ENCODE data around the gene EEF1E1. TPM values are rescaled to one million over a fixed set of nuclear protein-coding genes. Genes with fewer than 3 reads are reported as not detected.

EEF1E1 gene
- total and polyA plus RNA-seq, 2 of the 8 experiments (the other 6 are each of a cell fraction or from before 2014, with no cell fraction given): 96.8 to 112 TPM

- 91% methylated on average over 4 of the region's 4 CpGs; no CpG with 5 or more reads in 1 of the 2 experiments for WGBS, 2 experiments (ENCODE audit: extremely low coverage in 1 of 2, insufficient coverage in 1 of 2, insufficient read length in 1 of 2, insufficient replicate concordance in 2 of 2, low coverage in 1 of 2, low lambda C conversion rate in 2 of 2, missing lambda C conversion rate in 1 of 2)
- no peak overlapping the region for H2BK5ac ChIP-seq (ENCODE audit: low read depth, low read length)
- peaks cover 0 to 6% of the 10 kb centered on the region in 2 experiments; a peak in 2 of 4 replicates for H3K79me2 ChIP-seq (ENCODE audit: control insufficient read depth in 1 of 2, insufficient read depth in 2 of 2, low read length in 2 of 2)
- DNase-seq (ENCODE audit: low read depth in 1 of 2, low spot score in 2 of 2) (no peak), FAIRE-seq (no peak)
- H3K4ac ChIP-seq (replicated peaks; ENCODE audit: insufficient read length, low read depth, low read length): no peak overlapping the region
- H2AK5ac ChIP-seq (ENCODE audit: low read depth, low read length): no peak overlapping the region
- peaks cover 0 to 5% (median 4%) of the 10 kb centered on the region in 4 experiments; a peak in 4 of 7 replicates for H3K4me1 ChIP-seq (replicated peaks in 1 of 4; ENCODE audit: control insufficient read depth in 3 of 4, insufficient read depth in 4 of 4, low read length in 3 of 4)
- no peak overlapping the region for H3K56ac ChIP-seq (replicated peaks; ENCODE audit: insufficient read length, low read depth, low read length)
- H4K5ac ChIP-seq (ENCODE audit: insufficient read length, low read depth, low read length): no peak overlapping the region
- ChIA-PET CTCF (ENCODE audit: partially characterized antibody) (no interaction called here), POLR2A (ENCODE audit: partially characterized antibody) (no interaction called here)
- no peak overlapping the region for H4K91ac ChIP-seq (replicated peaks; ENCODE audit: insufficient read length, low read length)
- no peak overlapping the region for H3K9ac ChIP-seq (replicated peaks in 1 of 4; ENCODE audit: extremely low read depth in 1 of 4, low read depth in 3 of 4, low read length in 3 of 4)
- no peak overlapping the region for H3K27ac ChIP-seq (ENCODE audit: low read depth, low read length)
- H3K36me3 ChIP-seq (ENCODE audit: control insufficient read depth in 2 of 4, insufficient read depth in 4 of 4, low read length in 3 of 4): peaks cover 0 to 21% (median 8%) of the 10 kb centered on the region in 4 experiments; a peak in 6 of 8 replicates
- H4K20me1 ChIP-seq (replicated peaks in 1 of 2; ENCODE audit: control insufficient read depth in 1 of 2, insufficient read depth in 2 of 2, low read length in 2 of 2): no peaks in the 10 kb centered on the region
- no peak overlapping the region for H3K4me2 ChIP-seq (ENCODE audit: insufficient read depth in 1 of 2, low read depth in 2 of 2, low read length in 2 of 2)
- H2BK12ac ChIP-seq (ENCODE audit: low read depth, low read length): no peak overlapping the region
- H3K4me3 ChIP-seq (ENCODE audit: extremely low read depth in 1 of 4, insufficient read depth in 2 of 4, low read depth in 3 of 4, low read length in 4 of 4): no peak overlapping the region
- no peak overlapping the region for H4K8ac ChIP-seq (ENCODE audit: extremely low read depth, insufficient read depth, low read length)
- no peak overlapping the region for H2BK120ac ChIP-seq (replicated peaks; ENCODE audit: low read depth, low read length)
- H3K18ac ChIP-seq (ENCODE audit: extremely low read depth, low read length): no peak overlapping the region
- H2AFZ ChIP-seq (ENCODE audit: low read length): no peak overlapping the region
- no peak overlapping the region for H2BK15ac ChIP-seq (ENCODE audit: low read length)
- no peaks in the 10 kb centered on the region for H3K27me3 ChIP-seq (replicated peaks in 1 of 4; ENCODE audit: control insufficient read depth in 3 of 4, extremely low read depth in 1 of 4, insufficient read depth in 3 of 4, low read length in 3 of 4)
- no peak overlapping the region for H2BK20ac ChIP-seq (ENCODE audit: low read length)
- peaks cover 2% of the 10 kb centered on the region; the same call in 1 of the 2 replicates for H3K23me2 ChIP-seq (ENCODE audit: low read depth, low read length)
- no peak overlapping the region for H3K14ac ChIP-seq (ENCODE audit: insufficient read length)
- peaks cover 3% of the 10 kb centered on the region; the same call in 1 of the 2 replicates for H3K79me1 ChIP-seq (ENCODE audit: low read depth, low read length)
- H3K9me3 ChIP-seq (ENCODE audit: insufficient read depth in 2 of 2, low read depth in 1 of 2, low read length in 1 of 2): no peaks in the 10 kb centered on the region
- H3K23ac ChIP-seq (ENCODE audit: insufficient read length): no peak overlapping the region
- no peak for TF ChIP-seq SIN3A (conservative IDR thresholded peaks at IDR 0.05 in 1 of 2, IDR thresholded peaks at IDR 0.05 in 1 of 2; ENCODE audit: low read depth in 1 of 2, low read length in 2 of 2)
- TF ChIP-seq POLR2AphosphoS5 (IDR thresholded peaks at IDR 0.05; ENCODE audit: low read depth, low read length): no peak
- no peak for TF ChIP-seq SP1 (IDR thresholded peaks at IDR 0.05; ENCODE audit: low read depth, low read length)
- TF ChIP-seq SRF (IDR thresholded peaks at IDR 0.05; ENCODE audit: low read depth, low read length): no peak
- TF ChIP-seq RAD21 (IDR thresholded peaks at IDR 0.05 in 1 of 2, conservative IDR thresholded peaks at IDR 0.05 in 1 of 2; ENCODE audit: low read depth in 2 of 2, low read length in 2 of 2): no peak
- TF ChIP-seq USF2 (IDR thresholded peaks at IDR 0.05; ENCODE audit: low read length): no peak
- no peak for TF ChIP-seq KDM5A (IDR thresholded peaks at IDR 0.05; ENCODE audit: low read length)
- TF ChIP-seq SP4 (IDR thresholded peaks at IDR 0.05; ENCODE audit: low read length): no peak
- no peak for TF ChIP-seq EP300 (IDR thresholded peaks at IDR 0.05; ENCODE audit: borderline replicate concordance in 1 of 2, low read depth in 2 of 2, low read length in 2 of 2)
- TF ChIP-seq RXRA (IDR thresholded peaks at IDR 0.05; ENCODE audit: insufficient read depth, low read depth, low read length): no peak
- no peak for TF ChIP-seq POLR2A (IDR thresholded peaks at IDR 0.05; ENCODE audit: control extremely low read depth in 1 of 2, low read depth in 2 of 2, low read length in 2 of 2)
- no peak for TF ChIP-seq CHD1 (IDR thresholded peaks at IDR 0.05; ENCODE audit: low read depth, low read length)
- no peak for TF ChIP-seq NANOG (IDR thresholded peaks at IDR 0.05; ENCODE audit: insufficient read depth, low read depth, low read length, poor library complexity, severe bottlenecking)
- TF ChIP-seq ASH2L (IDR thresholded peaks at IDR 0.05; ENCODE audit: low read length): no peak
These were observed 40.6 kb downstream of the EEF1E1 start for GRCh38 chr6:8061736-8062135.
